Ovary (tissue), 3 donors: ENCODE results near the gene PROM2.

Experiments used
- EP300 ChIP-seq: sonication (generic); formaldehyde crosslinking; IDR thresholded peaks from one replicate; pipeline ENCODE4 v1.6.1; 2017; ENCODE audit warnings: antibody characterized with exemption
- POLR2A ChIP-seq: fragments of 450-650 bp; IDR thresholded peaks from one replicate; pipeline ENCODE4 v1.6.1; 2017; ENCODE audit warnings: antibody characterized with exemption, mild to moderate bottlenecking, moderate library complexity
- TF ChIP-seq, protein P1 (sequence below), 3 donors: fragments of 450-650 bp in 2 of 3; fragments of 200-600 bp in 1 of 3; IDR thresholded peaks; one replicate each; pipeline versions ENCODE4 v1.5.1 to v1.8.0; 2016 to 2022; ENCODE audit warnings: antibody characterized with exemption in 3 of 3, mild to moderate bottlenecking in 1 of 3
- donor health status: DM: no; HTN: no; CAD: no.

- TF ChIP-seq POLR2A (no peak), EP300 (no peak)
- TF ChIP-seq, protein P1, sequence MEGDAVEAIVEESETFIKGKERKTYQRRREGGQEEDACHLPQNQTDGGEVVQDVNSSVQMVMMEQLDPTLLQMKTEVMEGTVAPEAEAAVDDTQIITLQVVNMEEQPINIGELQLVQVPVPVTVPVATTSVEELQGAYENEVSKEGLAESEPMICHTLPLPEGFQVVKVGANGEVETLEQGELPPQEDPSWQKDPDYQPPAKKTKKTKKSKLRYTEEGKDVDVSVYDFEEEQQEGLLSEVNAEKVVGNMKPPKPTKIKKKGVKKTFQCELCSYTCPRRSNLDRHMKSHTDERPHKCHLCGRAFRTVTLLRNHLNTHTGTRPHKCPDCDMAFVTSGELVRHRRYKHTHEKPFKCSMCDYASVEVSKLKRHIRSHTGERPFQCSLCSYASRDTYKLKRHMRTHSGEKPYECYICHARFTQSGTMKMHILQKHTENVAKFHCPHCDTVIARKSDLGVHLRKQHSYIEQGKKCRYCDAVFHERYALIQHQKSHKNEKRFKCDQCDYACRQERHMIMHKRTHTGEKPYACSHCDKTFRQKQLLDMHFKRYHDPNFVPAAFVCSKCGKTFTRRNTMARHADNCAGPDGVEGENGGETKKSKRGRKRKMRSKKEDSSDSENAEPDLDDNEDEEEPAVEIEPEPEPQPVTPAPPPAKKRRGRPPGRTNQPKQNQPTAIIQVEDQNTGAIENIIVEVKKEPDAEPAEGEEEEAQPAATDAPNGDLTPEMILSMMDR (IDR thresholded peaks at IDR 0.05) = no peak
Measured at GRCh38 chr2:95232232-95232631, 42.0 kb upstream of the PROM2 start.
